Gastrocnemius medialis (tissue), 4 donors: ENCODE data around the gene EFR3B. TPM values are rescaled to one million over a fixed set of nuclear protein-coding genes. Genes with fewer than 3 reads are reported as not detected.

Experiments
- ATAC-seq, 2 donors: fragments of 150-250 bp; one replicate each; pipeline ENCODE4 v1.9.1; 2016
- DNase-seq, 2 donors: peaks; one replicate each; pipeline ENCODE4 v3.0.0-alpha.2; 2019
- H3K27ac ChIP-seq, 4 donors: fragments of 200-600 bp; sonication (generic); 1 replicate in 1 of 4; 2 replicates in 3 of 4; pipeline ENCODE4 v1.5.1; 2016 to 2018; ENCODE audit warnings: mild to moderate bottlenecking in 2 of 4, moderate library complexity in 1 of 4
- H3K27me3 ChIP-seq, 3 donors: fragments of 200-600 bp; sonication (generic) in 2 of 3; 1 replicate in 1 of 3; 2 replicates in 2 of 3; pipeline versions ENCODE4 v1.5.1 to v1.6.0; 2016 to 2019; ENCODE audit warnings: mild to moderate bottlenecking in 1 of 3, moderate library complexity in 1 of 3
- H3K36me3 ChIP-seq, 2 donors: fragments of 200-600 bp; sonication (generic) in 1 of 2; one replicate each; pipeline ENCODE4 v1.5.1; 2017 to 2018
- H3K4me1 ChIP-seq, 2 donors: fragments of 200-600 bp; sonication (generic) in 1 of 2; one replicate each; pipeline ENCODE4 v1.5.1; 2016 to 2017; ENCODE audit warnings: mild to moderate bottlenecking in 2 of 2
- H3K4me3 ChIP-seq, 4 donors: fragments of 200-600 bp; sonication (generic) in 3 of 4; 1 replicate in 1 of 4; 2 replicates in 3 of 4; pipeline ENCODE4 v1.5.1; 2016 to 2019; ENCODE audit warnings: mild to moderate bottlenecking in 2 of 4
- H3K9me3 ChIP-seq, 3 donors: fragments of 200-600 bp; sonication (generic) in 2 of 3; 1 replicate in 1 of 3; 2 replicates in 2 of 3; pipeline ENCODE4 v1.5.1; 2016 to 2019
- POLR2A ChIP-seq, 2 donors: fragments of 450-650 bp; IDR thresholded peaks; one replicate each; pipeline ENCODE4 v1.6.1; 2017; ENCODE audit warnings: antibody characterized with exemption in 2 of 2, mild to moderate bottlenecking in 2 of 2, moderate library complexity in 2 of 2
- in situ Hi-C, 4 donors: fragments of 200-750 bp; cut with MboI; loops; one replicate each; pipeline versions ENCODE4 v1.15.0 to v1.8.0; 2017; ENCODE audit warnings: low sequenced_read_pairs in 4 of 4
- intact Hi-C: fragments of 100-400 bp; cut with DNase I; formaldehyde crosslinking; loops from one replicate; pipeline ENCODE4 v1.15.1; 2023; ENCODE audit warnings: low total_unique reads
- total RNA-seq, 4 donors: library from RNA; depleted of rRNA; stranded (reverse); fragments of >200 nt; gene quantifications; one replicate each; pipeline versions ENCODE4 v1.1.0 to v1.2.3, GENCODE V29; 2016
- TF ChIP-seq, protein P1 (sequence below), 5 experiments: fragments of 450-650 bp in 3 of 5; fragments of 200-600 bp in 2 of 5; sonication (generic) in 2 of 5; IDR thresholded peaks in 4 of 5; conservative IDR thresholded peaks in 1 of 5; 1 replicate in 4 of 5; 2 replicates in 1 of 5; pipeline ENCODE4 v1.5.1; 2016 to 2019; ENCODE audit warnings: antibody characterized with exemption in 5 of 5, mild to moderate bottlenecking in 3 of 5, moderate library complexity in 3 of 5

The EFR3B gene
- total RNA-seq, 4 donors from 2014 or later = 0.29 to 1.4 (median 0.67) TPM

DNA sequence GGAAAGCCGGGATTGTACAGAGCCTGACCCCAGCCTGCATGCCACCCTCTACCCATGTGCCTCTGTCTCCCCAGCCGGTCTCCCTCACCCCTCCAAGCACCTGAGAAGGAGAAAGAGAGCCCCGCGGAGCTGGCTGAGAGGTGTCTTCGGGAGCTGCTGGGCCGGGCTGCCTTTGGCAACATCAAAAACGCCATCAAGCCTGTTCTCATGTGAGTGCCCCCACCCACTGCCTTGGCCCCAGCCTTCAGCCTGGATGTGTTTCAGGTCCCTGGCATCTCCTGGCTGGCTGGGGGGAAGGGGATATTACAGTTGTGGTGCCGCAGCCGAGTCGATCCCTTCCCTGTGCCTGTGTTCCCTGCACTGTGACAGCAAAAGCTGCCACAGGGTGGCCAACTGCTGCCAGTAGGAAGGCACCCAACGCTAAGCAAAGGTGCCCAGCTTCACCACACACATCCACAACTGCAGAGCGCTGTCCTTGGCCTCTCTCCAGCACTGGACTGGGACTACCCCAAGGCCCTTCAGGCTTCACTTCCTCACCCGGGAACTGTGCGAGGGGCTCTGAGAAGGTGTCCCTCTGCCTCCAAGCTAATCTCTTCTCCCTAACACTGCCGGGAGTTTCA is 88.1 kb downstream of the EFR3B start:
- no peaks in the 10 kb centered on the region for H3K36me3 ChIP-seq
- TF ChIP-seq, protein P1, sequence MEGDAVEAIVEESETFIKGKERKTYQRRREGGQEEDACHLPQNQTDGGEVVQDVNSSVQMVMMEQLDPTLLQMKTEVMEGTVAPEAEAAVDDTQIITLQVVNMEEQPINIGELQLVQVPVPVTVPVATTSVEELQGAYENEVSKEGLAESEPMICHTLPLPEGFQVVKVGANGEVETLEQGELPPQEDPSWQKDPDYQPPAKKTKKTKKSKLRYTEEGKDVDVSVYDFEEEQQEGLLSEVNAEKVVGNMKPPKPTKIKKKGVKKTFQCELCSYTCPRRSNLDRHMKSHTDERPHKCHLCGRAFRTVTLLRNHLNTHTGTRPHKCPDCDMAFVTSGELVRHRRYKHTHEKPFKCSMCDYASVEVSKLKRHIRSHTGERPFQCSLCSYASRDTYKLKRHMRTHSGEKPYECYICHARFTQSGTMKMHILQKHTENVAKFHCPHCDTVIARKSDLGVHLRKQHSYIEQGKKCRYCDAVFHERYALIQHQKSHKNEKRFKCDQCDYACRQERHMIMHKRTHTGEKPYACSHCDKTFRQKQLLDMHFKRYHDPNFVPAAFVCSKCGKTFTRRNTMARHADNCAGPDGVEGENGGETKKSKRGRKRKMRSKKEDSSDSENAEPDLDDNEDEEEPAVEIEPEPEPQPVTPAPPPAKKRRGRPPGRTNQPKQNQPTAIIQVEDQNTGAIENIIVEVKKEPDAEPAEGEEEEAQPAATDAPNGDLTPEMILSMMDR (IDR thresholded peaks at IDR 0.05 in 4 of 5, conservative IDR thresholded peaks at IDR 0.05 in 1 of 5) = peak in 1 of 5 experiments; percentile 7
- TF ChIP-seq POLR2A (IDR thresholded peaks at IDR 0.05) = no peak

DNA sequence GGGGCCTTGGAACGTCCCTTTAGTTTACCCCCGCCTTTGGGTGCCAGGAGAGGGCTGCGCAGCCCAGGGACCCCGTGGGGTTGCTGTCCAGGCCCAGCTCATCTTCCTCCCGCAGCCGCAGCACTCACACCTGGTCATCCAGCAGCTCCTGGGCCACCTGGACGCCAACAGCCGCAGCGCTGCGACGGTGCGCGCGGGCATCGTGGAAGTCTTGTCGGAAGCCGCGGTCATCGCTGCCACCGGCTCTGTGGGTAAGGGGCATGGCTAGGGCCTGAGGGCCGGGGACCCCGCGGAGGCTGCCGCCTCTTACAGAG is 89.3 kb downstream of the EFR3B start:
- H3K36me3 ChIP-seq = no peaks in the 10 kb centered on the region
- no peak overlapping the region for H3K27ac ChIP-seq
- no peaks in the 10 kb centered on the region for H3K4me1 ChIP-seq
- no peaks in the 10 kb centered on the region for H3K27me3 ChIP-seq
- H3K9me3 ChIP-seq = no peaks in the 10 kb centered on the region
- peak overlapping the region in 3 of 4 donors; percentile 29 to 38 (median 29) for H3K4me3 ChIP-seq
- DNase-seq = no peak
- ATAC-seq = no peak
- intact Hi-C loops = no loop called here
- TF ChIP-seq POLR2A (IDR thresholded peaks at IDR 0.05) = no peak
- TF ChIP-seq, protein P1 (IDR thresholded peaks at IDR 0.05 in 4 of 5, conservative IDR thresholded peaks at IDR 0.05 in 1 of 5) = no peak
- in situ Hi-C loops = loop anchor here (5.0 to 25.0 kb wide), 2 partner anchors 154 to 719 kb away; no protein-coding TSS in a partner anchor

More for the DNA sequence above, 88.1 kb downstream of the EFR3B start:
- no peaks in the 10 kb centered on the region for H3K9me3 ChIP-seq
- no peak for DNase-seq
- H3K27me3 ChIP-seq = no peaks in the 10 kb centered on the region
- no peaks in the 10 kb centered on the region for H3K4me1 ChIP-seq
- in situ Hi-C loops (loop anchor here (5.0 to 25.0 kb wide), 2 partner anchors 153 to 718 kb away; no protein-coding TSS in a partner anchor), intact Hi-C loops (loop anchor here (1.0 to 2.0 kb wide), 2 partner anchors 87 to 155 kb away; partner anchors contain the start of gene EFR3B)
- ATAC-seq = no peak
- no peak overlapping the region for H3K4me3 ChIP-seq
- no peak overlapping the region for H3K27ac ChIP-seq

DNA sequence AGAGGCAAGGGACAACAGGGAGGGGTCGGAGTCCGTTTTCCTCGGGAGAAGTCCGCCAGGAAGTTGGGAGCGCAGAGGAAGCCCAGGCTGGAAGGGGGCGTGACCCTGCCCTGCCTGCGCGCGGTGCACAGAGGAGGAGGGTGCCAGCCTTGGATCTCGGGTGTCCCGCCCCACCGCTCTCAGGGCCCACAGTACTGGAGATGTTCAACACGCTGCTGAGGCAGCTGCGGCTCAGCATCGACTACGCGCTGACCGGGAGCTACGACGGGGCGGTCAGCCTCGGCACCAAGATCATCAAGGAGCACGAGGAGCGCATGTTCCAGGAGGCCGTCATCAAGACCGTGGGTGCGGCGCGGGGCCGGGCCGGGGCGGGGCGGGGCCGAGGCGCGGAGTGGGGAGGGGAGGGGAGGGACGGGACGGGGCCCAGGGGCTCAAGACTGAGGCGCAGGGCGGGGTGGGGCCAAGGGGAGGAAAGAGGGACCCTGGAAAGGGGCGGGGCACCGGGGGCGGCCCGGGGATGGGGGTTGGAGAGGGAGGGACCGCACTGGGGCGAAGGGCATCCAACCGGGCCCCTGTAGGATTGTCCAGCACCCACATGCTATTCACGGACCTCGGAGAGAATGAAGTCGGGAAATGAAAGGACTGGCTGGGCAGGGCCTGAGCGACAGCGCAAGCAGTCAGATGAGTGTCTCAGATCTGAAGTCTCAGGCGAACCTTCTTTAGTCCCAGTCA is 89.9 kb downstream of the EFR3B start:
- intact Hi-C loops = no loop called here

DNA sequence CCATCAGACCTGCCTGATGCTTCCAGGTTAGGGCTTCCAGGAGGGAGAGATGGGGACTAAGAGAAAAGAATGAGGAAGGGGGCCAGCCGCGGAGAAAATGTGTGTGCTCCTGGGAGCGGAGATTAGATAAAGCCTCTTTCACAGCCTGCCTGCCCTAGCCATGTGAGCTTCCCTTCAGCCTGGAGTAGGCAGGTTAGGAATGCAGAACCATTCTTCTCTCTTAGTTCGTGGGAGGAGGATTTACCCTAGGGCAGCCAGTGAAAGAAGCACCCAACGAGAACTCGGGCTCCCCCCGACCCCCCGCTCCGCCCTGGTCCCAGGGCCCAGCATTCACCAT is 90.4 kb downstream of the EFR3B start:
- ATAC-seq (no peak), DNase-seq (no peak)
- in situ Hi-C loops = loop anchor here (5.0 to 25.0 kb wide), 2 partner anchors 155 to 720 kb away; no protein-coding TSS in a partner anchor
- intact Hi-C loops = no loop called here
- H3K36me3 ChIP-seq = no peaks in the 10 kb centered on the region
- H3K27ac ChIP-seq = no peak overlapping the region
- TF ChIP-seq, protein P1 (IDR thresholded peaks at IDR 0.05 in 4 of 5, conservative IDR thresholded peaks at IDR 0.05 in 1 of 5) = no peak
- TF ChIP-seq POLR2A (IDR thresholded peaks at IDR 0.05) = no peak
- H3K9me3 ChIP-seq = no peaks in the 10 kb centered on the region
- H3K4me1 ChIP-seq = no peaks in the 10 kb centered on the region
- H3K4me3 ChIP-seq = no peak overlapping the region
- no peaks in the 10 kb centered on the region for H3K27me3 ChIP-seq

More for the DNA sequence above, 89.9 kb downstream of the EFR3B start:
- H3K36me3 ChIP-seq = no peaks in the 10 kb centered on the region
- no peaks in the 10 kb centered on the region for H3K4me1 ChIP-seq
- DNase-seq (no peak), ATAC-seq (no peak)
- in situ Hi-C loops = loop anchor here (5.0 to 25.0 kb wide), 2 partner anchors 154 to 719 kb away; no protein-coding TSS in a partner anchor
- TF ChIP-seq, protein P1 (IDR thresholded peaks at IDR 0.05 in 4 of 5, conservative IDR thresholded peaks at IDR 0.05 in 1 of 5) = no peak
- no peak for TF ChIP-seq POLR2A (IDR thresholded peaks at IDR 0.05)
- peak overlapping the region; percentile 9 to 38 (median 29) for H3K4me3 ChIP-seq
- no peaks in the 10 kb centered on the region for H3K9me3 ChIP-seq
- H3K27ac ChIP-seq = no peak overlapping the region
- H3K27me3 ChIP-seq = no peaks in the 10 kb centered on the region
